SU-DHL-6 (cell line): ENCODE measurements around the gene PPP1R13L.

Source experiments
- H2AFZ ChIP-seq: fragments of 200-600 bp; sonication (generic); 2 replicates; pipeline ENCODE4 v1.6.1; 2014; ENCODE audit warnings: low read depth, mild to moderate bottlenecking, moderate library complexity, mixed read lengths, antibody characterized with exemption, low read length; ENCODE audit not compliant: severe bottlenecking
- H3F3A ChIP-seq: fragments of 200-600 bp; shearing (Covaris generic); 2 replicates; pipeline ENCODE4 v1.6.0; 2016; ENCODE audit warnings: antibody characterized with exemption, mild to moderate bottlenecking; ENCODE audit not compliant: insufficient read depth
- H3K27ac ChIP-seq: fragments of 200-600 bp; sonication (generic); 2 replicates; pipeline ENCODE4 v1.5.1; 2016; ENCODE audit warnings: low read depth, mild to moderate bottlenecking, low read length, moderate library complexity, mixed read lengths
- H3K27me3 ChIP-seq: fragments of 200-600 bp; sonication (generic), shearing (Covaris generic); 2 replicates; pipeline ENCODE4 v1.6.0; 2014; ENCODE audit warnings: mild to moderate bottlenecking, low read length
- H3K36me3 ChIP-seq: fragments of 200-600 bp; sonication (generic); 2 replicates; pipeline ENCODE4 v1.6.1; 2014; ENCODE audit warnings: mild to moderate bottlenecking, low read length, mixed read lengths
- H3K4me2 ChIP-seq: fragments of 300-600, 200-600 bp; shearing (Covaris generic), sonication (generic); 2 replicates; pipeline ENCODE4 v1.6.0; 2014; ENCODE audit warnings: low read length, low read depth, mild to moderate bottlenecking; ENCODE audit not compliant: poor library complexity, severe bottlenecking
- H3K4me3 ChIP-seq: fragments of 200-600 bp; sonication (generic); 2 replicates; pipeline ENCODE4 v1.5.1; 2014; ENCODE audit warnings: antibody characterized with exemption, low read length, mild to moderate bottlenecking, mixed read lengths; ENCODE audit not compliant: insufficient read depth, poor library complexity, severe bottlenecking
- H3K79me2 ChIP-seq: fragments of 200-600 bp; sonication (generic); 2 replicates; pipeline ENCODE4 v1.6.1; 2014; ENCODE audit warnings: mild to moderate bottlenecking, low read length, moderate library complexity; ENCODE audit not compliant: insufficient read depth
- H3K9ac ChIP-seq: fragments of 200-600 bp; sonication (generic); 2 replicates; pipeline ENCODE4 v1.7.0; 2014; ENCODE audit warnings: mild to moderate bottlenecking, low read length
- H3K9me2 ChIP-seq: fragments of 200-600 bp; sonication (generic); replicated peaks from 2 replicates; pipeline ENCODE4 v1.6.1; 2014; ENCODE audit warnings: low read length; ENCODE audit not compliant: insufficient read depth
- H3K9me3 ChIP-seq: fragments of 200-600 bp; sonication (generic); 2 replicates; pipeline ENCODE4 v1.6.1; 2014; ENCODE audit warnings: low read length, mixed read lengths; ENCODE audit not compliant: insufficient read depth
- H4K20me1 ChIP-seq: fragments of 200-600 bp; sonication (generic); 2 replicates; pipeline ENCODE4 v1.6.1; 2014; ENCODE audit warnings: low read depth, mild to moderate bottlenecking, antibody characterized with exemption, low read length, moderate library complexity, mixed read lengths
- CTCF ChIP-seq: fragments of 200-600 bp; sonication (generic); IDR thresholded peaks from one replicate; pipeline ENCODE4 v1.5.1; 2017; ENCODE audit warnings: antibody characterized with exemption, mild to moderate bottlenecking, low read length, moderate library complexity; ENCODE audit not compliant: insufficient read depth, poor library complexity, severe bottlenecking
- EZH2phosphoT487 ChIP-seq: fragments of 200-600 bp; sonication (generic), shearing (Covaris generic); conservative IDR thresholded peaks from 2 replicates; pipeline ENCODE4 v1.6.1; 2018; ENCODE audit warnings: mild to moderate bottlenecking, antibody characterized with exemption, low read length, moderate library complexity, mixed read lengths

The PPP1R13L gene

GRCh38 chr19:45402298-45403061 lies 2.4 kb downstream of the PPP1R13L start:
- Histone ChIP-seq H3K27ac (no peak overlapping the region), H3K36me3 (no peaks in the 10 kb centered on the region), H3K79me2 (peaks cover 10% of the 10 kb centered on the region), H3K27me3 (no peaks in the 10 kb centered on the region), H3F3A (no peaks in the 10 kb centered on the region), H3K9me2 (no peaks in the 10 kb centered on the region), H4K20me1 (no peaks in the 10 kb centered on the region), H3K4me3 (no peak overlapping the region), H3K4me2 (no peak overlapping the region), H3K9ac (no peak overlapping the region), H3K9me3 (no peaks in the 10 kb centered on the region), H2AFZ (no peak overlapping the region)
- peak; percentile 46 for TF ChIP-seq CTCF
- TF ChIP-seq EZH2phosphoT487: no peak

- Histone ChIP-seq H4K20me1 (no peaks in the 10 kb centered on the region), H3K9ac (no peak overlapping the region), H3K9me2 (no peaks in the 10 kb centered on the region), H3K4me3 (no peak overlapping the region), H3K27ac (no peak overlapping the region), H3K4me2 (no peak overlapping the region), H3K79me2 (peaks cover 4% of the 10 kb centered on the region), H3K36me3 (no peaks in the 10 kb centered on the region), H2AFZ (no peak overlapping the region), H3K27me3 (no peaks in the 10 kb centered on the region), H3F3A (no peaks in the 10 kb centered on the region), H3K9me3 (no peaks in the 10 kb centered on the region)
- TF ChIP-seq EZH2phosphoT487 (no peak), CTCF (no peak)
Measured at GRCh38 chr19:45401815-45402214, 3.1 kb downstream of the PPP1R13L start.

DNA sequence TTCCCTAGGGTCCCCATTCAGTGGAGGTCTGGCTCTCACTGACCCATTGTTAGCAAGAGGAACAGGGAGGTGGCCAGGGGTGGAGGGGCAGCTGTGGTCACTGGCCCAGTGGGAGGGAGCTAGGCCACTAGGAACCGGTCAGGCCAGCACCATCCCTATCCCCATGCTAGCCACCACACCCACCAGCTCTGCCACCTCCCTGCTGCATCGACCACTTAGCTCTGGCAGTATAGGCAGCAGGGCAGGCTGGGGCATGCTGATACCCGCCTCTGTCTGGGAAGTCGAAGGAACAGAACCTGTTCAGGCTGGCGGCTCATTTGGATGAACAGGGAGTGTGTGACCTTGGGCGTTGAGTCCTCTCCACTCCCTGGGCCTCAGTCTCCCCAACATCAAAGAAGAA lies 4.7 kb downstream of the PPP1R13L start:
- H4K20me1 ChIP-seq: no peaks in the 10 kb centered on the region
- no peak overlapping the region for H3K4me3 ChIP-seq
- H2AFZ ChIP-seq: no peak overlapping the region
- H3K27ac ChIP-seq: no peak overlapping the region
- H3K4me2 ChIP-seq: no peak overlapping the region
- H3K9me3 ChIP-seq: no peaks in the 10 kb centered on the region
- H3K9me2 ChIP-seq: no peaks in the 10 kb centered on the region
- H3K79me2 ChIP-seq: no peaks in the 10 kb centered on the region
- no peaks in the 10 kb centered on the region for H3K36me3 ChIP-seq
- no peaks in the 10 kb centered on the region for H3F3A ChIP-seq
- no peaks in the 10 kb centered on the region for H3K27me3 ChIP-seq
- TF ChIP-seq CTCF: no peak
- no peak for TF ChIP-seq EZH2phosphoT487
- H3K9ac ChIP-seq: no peak overlapping the region
